Activated CD8-positive, alpha-beta T cell treated with anti-CD3 and anti-CD28 coated beads for 36 hours (primary cell): ENCODE results near the gene FAM168A. TPM values are rescaled to one million over a fixed set of nuclear protein-coding genes. Genes with fewer than 3 reads are reported as not detected.

Source experiments
- ATAC-seq: fragments of 200-7000 bp; cut with Tn5 transposase; one replicate; pipeline ENCODE4 v1.10.0; 2021; ENCODE audit warnings: mild to moderate bottlenecking, moderate library complexity
- CTCF ChIA-PET: fragments of 350-600 bp; sonication (Branson Sonifier 250); formaldehyde crosslinking; loops from one replicate; lab custom pipeline; 2021; ENCODE audit warnings: antibody characterized with exemption; lab: Charles Lee
- POLR2A ChIA-PET: fragments of 350-600 bp; sonication (Branson Sonifier 250); formaldehyde crosslinking; loops from one replicate; lab custom pipeline; 2021; ENCODE audit warnings: antibody characterized with exemption; lab: Charles Lee
- DNase-seq: peaks from one replicate; pipeline ENCODE4 v3.0.0-alpha.2; 2020
- H3K27ac Mint-ChIP-seq: one replicate; pipeline ENCODE4 v1.8.0; 2021; ENCODE audit warnings: mild to moderate bottlenecking, mixed read lengths
- H3K27me3 Mint-ChIP-seq: one replicate; pipeline ENCODE4 v1.8.0; 2021; ENCODE audit warnings: mixed read lengths
- H3K36me3 Mint-ChIP-seq: one replicate; pipeline ENCODE4 v1.8.0; 2021; ENCODE audit warnings: low read depth, mixed read lengths
- H3K4me1 Mint-ChIP-seq: one replicate; pipeline ENCODE4 v1.8.0; 2021; ENCODE audit warnings: low read depth, mixed read lengths
- H3K4me3 Mint-ChIP-seq: one replicate; pipeline ENCODE4 v1.8.0; 2021; ENCODE audit warnings: mild to moderate bottlenecking, moderate library complexity, mixed read lengths
- H3K9me3 Mint-ChIP-seq: one replicate; pipeline ENCODE4 v1.8.0; 2021; ENCODE audit warnings: mixed read lengths
- intact Hi-C: fragments of 100-400 bp; cut with micrococcal nuclease; formaldehyde crosslinking; loops from one replicate; pipeline ENCODE4 v1.10.0; 2022
- total RNA-seq, 2 experiments: library from RNA; stranded (reverse); gene quantifications; one replicate each; pipeline ENCODE4 v1.2.3, GENCODE V29; 2021
- TF ChIP-seq, protein P1 (sequence below): fragments of 200-600 bp; IDR thresholded peaks from one replicate; pipeline ENCODE4 v1.8.0; 2022; ENCODE audit warnings: antibody characterized with exemption, mild to moderate bottlenecking

Gene FAM168A
- total RNA-seq, 2 experiments from 2014 or later: 13.0 to 14.2 TPM

DNA sequence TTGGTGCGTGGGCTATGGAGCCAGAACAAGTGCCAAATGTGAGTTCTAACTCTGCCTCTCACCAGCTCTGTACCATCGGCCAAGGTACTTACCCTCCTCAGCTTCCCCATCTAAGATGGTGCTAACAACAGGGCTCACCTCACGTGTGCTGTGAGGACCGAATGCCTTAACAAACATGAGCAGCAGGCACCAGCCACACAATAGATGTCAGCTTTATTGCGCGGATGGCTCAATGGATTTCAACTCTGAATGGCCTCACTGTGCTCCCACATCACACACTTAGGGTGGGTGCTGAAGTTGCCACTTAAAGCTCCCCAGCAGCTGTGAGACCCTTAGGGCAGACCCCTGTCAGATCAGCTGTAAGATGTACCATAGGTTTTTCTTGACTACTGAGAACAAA, 197.6 kb downstream of the FAM168A start:
- POLR2A ChIA-PET: interaction anchor here (0.9 kb wide), 1 partner anchor 248 kb away, joined by 3 read pairs; no protein-coding TSS in a partner anchor
- no peak overlapping the region for H3K4me3 Mint-ChIP-seq

DNA sequence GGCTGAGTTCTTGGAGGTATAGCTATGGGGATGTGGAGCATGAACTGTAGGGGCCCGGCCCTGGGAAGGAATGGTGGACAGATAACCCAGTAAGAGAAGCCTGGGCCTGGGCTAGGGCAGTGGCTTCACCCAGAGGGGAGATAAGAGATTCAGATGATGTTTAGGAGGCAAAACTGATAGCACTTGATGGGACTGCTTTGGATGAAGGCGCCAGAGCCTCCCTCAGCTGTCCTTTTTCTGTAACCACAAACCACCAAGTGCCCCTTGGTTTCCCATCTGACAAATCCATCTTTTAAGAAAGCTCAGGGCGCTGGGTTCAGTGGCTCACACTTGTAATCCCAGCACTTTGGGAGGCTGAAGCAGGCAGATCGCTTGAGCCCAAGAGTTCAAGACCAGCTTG, 198.3 kb downstream of the FAM168A start:
- ATAC-seq: no peak
- no peaks in the 10 kb centered on the region for H3K9me3 Mint-ChIP-seq
- intact Hi-C loops: no loop called here
- no peak for DNase-seq
- H3K27me3 Mint-ChIP-seq: no peaks in the 10 kb centered on the region
- no peaks in the 10 kb centered on the region for H3K4me1 Mint-ChIP-seq
- H3K4me3 Mint-ChIP-seq: no peak overlapping the region
- peak overlapping the region; percentile 43 for H3K27ac Mint-ChIP-seq
- TF ChIP-seq, protein P1, sequence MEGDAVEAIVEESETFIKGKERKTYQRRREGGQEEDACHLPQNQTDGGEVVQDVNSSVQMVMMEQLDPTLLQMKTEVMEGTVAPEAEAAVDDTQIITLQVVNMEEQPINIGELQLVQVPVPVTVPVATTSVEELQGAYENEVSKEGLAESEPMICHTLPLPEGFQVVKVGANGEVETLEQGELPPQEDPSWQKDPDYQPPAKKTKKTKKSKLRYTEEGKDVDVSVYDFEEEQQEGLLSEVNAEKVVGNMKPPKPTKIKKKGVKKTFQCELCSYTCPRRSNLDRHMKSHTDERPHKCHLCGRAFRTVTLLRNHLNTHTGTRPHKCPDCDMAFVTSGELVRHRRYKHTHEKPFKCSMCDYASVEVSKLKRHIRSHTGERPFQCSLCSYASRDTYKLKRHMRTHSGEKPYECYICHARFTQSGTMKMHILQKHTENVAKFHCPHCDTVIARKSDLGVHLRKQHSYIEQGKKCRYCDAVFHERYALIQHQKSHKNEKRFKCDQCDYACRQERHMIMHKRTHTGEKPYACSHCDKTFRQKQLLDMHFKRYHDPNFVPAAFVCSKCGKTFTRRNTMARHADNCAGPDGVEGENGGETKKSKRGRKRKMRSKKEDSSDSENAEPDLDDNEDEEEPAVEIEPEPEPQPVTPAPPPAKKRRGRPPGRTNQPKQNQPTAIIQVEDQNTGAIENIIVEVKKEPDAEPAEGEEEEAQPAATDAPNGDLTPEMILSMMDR: no peak
- ChIA-PET POLR2A (interaction anchor here (0.9 to 1.8 kb wide), 3 partner anchors 10 to 248 kb away, joined by 3 to 6 read pairs (median 5); no protein-coding TSS in a partner anchor), CTCF (interaction anchor here (1.1 to 9.9 kb wide), 6 partner anchors 12 to 261 kb away, joined by 3 to 133 read pairs (median 4); no protein-coding TSS in a partner anchor)
- peaks cover 10% of the 10 kb centered on the region for H3K36me3 Mint-ChIP-seq

More for the DNA sequence above, 197.6 kb downstream of the FAM168A start:
- no peaks in the 10 kb centered on the region for H3K9me3 Mint-ChIP-seq
- CTCF ChIA-PET: interaction anchor here (0.6 to 9.9 kb wide), 7 partner anchors 13 to 260 kb away, joined by 3 to 133 read pairs (median 3); no protein-coding TSS in a partner anchor
- ATAC-seq (no peak), DNase-seq (no peak)
- TF ChIP-seq, protein P1: no peak
- peaks cover 10% of the 10 kb centered on the region for H3K36me3 Mint-ChIP-seq
- no peaks in the 10 kb centered on the region for H3K4me1 Mint-ChIP-seq
- H3K27me3 Mint-ChIP-seq: no peaks in the 10 kb centered on the region
- H3K27ac Mint-ChIP-seq: no peak overlapping the region
- intact Hi-C loops: no loop called here

DNA sequence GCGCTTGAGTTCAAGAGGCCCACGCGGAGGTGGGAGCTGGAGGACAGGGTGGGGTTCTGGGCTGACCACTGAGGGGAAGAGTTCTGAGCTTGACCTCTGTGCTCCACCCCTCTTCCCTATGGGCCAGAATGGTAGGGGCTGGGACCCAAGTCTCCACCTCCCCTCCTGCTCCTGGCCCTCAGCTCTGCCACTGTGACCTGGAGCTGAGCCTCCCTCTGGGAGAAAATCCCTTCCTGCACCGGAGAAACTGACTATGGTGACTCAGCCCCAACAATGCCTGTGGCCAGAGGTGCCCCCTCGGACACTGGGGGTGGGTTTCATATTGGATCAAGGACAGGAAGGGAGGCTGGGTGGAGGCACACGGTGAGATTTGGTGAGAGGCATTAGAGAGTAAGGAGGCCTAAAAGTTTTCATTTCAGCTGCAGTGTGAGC, 198.7 kb downstream of the FAM168A start:
- Mint-ChIP-seq H3K36me3 (peaks cover 10% of the 10 kb centered on the region), H3K9me3 (no peaks in the 10 kb centered on the region), H3K27ac (peak overlapping the region; percentile 43), H3K4me3 (no peak overlapping the region), H3K4me1 (no peaks in the 10 kb centered on the region), H3K27me3 (no peaks in the 10 kb centered on the region)
- ChIA-PET POLR2A (interaction anchor here (0.8 to 1.8 kb wide), 4 partner anchors 9 to 16 kb away, joined by 3 to 6 read pairs (median 4); no protein-coding TSS in a partner anchor), CTCF (interaction anchor here (1.1 to 9.9 kb wide), 6 partner anchors 12 to 261 kb away, joined by 3 to 133 read pairs (median 4); no protein-coding TSS in a partner anchor)
- no peak for DNase-seq
- intact Hi-C loops: no loop called here
- TF ChIP-seq, protein P1: no peak
- no peak for ATAC-seq

DNA sequence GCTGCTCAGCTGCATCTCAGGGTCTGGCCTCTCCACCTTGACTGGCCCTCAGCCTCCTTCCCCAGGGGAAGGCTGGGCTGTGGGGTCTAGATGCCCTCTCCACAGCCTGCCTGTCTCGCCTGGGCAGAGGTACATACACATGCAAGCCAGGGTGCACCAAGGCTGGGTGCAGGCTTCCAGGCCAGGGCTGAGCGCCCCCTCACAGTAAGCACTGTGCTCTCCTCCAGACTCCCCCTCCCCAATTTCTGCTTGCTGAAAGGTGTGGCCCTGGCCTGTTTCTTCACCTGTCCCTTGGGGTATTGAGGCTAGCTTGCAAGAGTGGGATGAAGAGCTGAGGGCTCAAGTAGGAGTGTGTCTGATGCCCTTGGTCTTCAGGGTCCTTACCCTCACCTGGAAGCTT, 199.2 kb downstream of the FAM168A start:
- Mint-ChIP-seq H3K36me3 (peaks cover 10% of the 10 kb centered on the region), H3K4me1 (no peaks in the 10 kb centered on the region), H3K4me3 (no peak overlapping the region), H3K27me3 (no peaks in the 10 kb centered on the region), H3K27ac (no peak overlapping the region), H3K9me3 (no peaks in the 10 kb centered on the region)
- intact Hi-C loops: no loop called here
- ATAC-seq: no peak
- ChIA-PET CTCF (interaction anchor here (1.6 to 9.9 kb wide), 3 partner anchors 11 to 262 kb away, joined by 3 to 133 read pairs (median 14); no protein-coding TSS in a partner anchor), POLR2A (interaction anchor here (0.8 to 1.8 kb wide), 4 partner anchors 9 to 16 kb away, joined by 3 to 6 read pairs (median 4); no protein-coding TSS in a partner anchor)
- TF ChIP-seq, protein P1: no peak
- no peak for DNase-seq

DNA sequence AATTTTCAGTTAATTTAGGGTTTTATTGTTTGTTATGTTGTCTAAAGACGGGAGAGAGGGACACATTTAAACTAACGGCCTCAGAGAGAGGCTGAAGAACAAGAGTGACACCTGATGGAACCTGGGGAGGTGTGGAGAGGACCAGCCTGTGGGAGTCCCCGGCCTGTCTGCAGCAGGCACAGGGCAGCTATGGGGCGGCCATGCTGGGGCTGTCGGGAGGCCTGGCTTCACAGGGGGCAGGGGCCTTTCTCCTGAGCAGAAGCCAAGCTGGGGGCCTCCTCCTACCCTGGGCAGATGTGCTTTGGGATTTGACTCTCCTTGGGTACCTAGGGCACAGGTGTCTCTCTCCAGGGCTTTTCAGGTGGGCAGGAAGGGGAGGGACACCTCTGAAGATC, 199.8 kb downstream of the FAM168A start:
- Mint-ChIP-seq H3K27ac (peak overlapping the region; percentile 1), H3K9me3 (no peaks in the 10 kb centered on the region), H3K27me3 (no peaks in the 10 kb centered on the region), H3K4me3 (no peak overlapping the region), H3K36me3 (peaks cover 12% of the 10 kb centered on the region), H3K4me1 (no peaks in the 10 kb centered on the region)
- POLR2A ChIA-PET: interaction anchor here (1.0 to 1.8 kb wide), 2 partner anchors 8 to 11 kb away, joined by 3 to 6 read pairs; no protein-coding TSS in a partner anchor
- intact Hi-C loops: no loop called here
- no peak for ATAC-seq
- DNase-seq: no peak
- CTCF ChIA-PET: interaction anchor here (9.9 kb wide), 1 partner anchor 47 kb away, joined by 133 read pairs; no protein-coding TSS in a partner anchor
- TF ChIP-seq, protein P1: no peak
